Measurements from ENCODE around the gene GUCY1A1. TPM values are rescaled to one million over a fixed set of nuclear protein-coding genes. Genes with fewer than 3 reads are reported as not detected.

The GUCY1A1 gene
- total RNA-seq, 4 donors from 2014 or later: 29.4 to 45.6 (median 32.7) TPM

DNA sequence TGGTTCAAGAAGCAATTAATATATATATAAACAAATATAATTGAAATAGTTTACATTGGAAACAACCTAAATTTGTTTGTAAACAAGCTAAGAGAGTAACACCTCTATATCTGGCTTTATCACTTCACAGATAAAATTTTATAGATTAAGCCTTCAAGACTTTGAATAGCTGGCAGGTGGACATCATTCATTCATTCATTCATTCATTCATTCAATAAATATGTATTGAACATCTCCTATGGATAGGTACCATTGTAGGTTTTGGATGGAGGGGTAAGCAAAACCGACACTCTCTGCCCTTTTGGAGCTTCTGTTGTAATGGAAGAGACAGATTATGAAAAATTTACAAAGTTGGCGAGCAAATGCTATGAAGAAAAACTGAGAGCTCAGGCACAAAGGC lies 35.2 kb downstream of the GUCY1A1 start:
- Histone ChIP-seq H3K4me1 (peaks cover 0 to 3% (median 0%) of the 10 kb centered on the region in 4 donors), H3K4me3 (no peak overlapping the region), H3K9me3 (no peaks in the 10 kb centered on the region), H3K36me3 (no peaks in the 10 kb centered on the region), H3K27me3 (no peaks in the 10 kb centered on the region), H3K27ac (no peak overlapping the region)
- no peak for DNase-seq
- TF ChIP-seq, protein P1, sequence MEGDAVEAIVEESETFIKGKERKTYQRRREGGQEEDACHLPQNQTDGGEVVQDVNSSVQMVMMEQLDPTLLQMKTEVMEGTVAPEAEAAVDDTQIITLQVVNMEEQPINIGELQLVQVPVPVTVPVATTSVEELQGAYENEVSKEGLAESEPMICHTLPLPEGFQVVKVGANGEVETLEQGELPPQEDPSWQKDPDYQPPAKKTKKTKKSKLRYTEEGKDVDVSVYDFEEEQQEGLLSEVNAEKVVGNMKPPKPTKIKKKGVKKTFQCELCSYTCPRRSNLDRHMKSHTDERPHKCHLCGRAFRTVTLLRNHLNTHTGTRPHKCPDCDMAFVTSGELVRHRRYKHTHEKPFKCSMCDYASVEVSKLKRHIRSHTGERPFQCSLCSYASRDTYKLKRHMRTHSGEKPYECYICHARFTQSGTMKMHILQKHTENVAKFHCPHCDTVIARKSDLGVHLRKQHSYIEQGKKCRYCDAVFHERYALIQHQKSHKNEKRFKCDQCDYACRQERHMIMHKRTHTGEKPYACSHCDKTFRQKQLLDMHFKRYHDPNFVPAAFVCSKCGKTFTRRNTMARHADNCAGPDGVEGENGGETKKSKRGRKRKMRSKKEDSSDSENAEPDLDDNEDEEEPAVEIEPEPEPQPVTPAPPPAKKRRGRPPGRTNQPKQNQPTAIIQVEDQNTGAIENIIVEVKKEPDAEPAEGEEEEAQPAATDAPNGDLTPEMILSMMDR (IDR thresholded peaks at IDR 0.05): no peak
- TF ChIP-seq POLR2A (IDR thresholded peaks at IDR 0.05) (no peak), EP300 (IDR thresholded peaks at IDR 0.05; ENCODE audit: low read depth) (no peak), POLR2AphosphoS5 (IDR thresholded peaks at IDR 0.05) (no peak)
- in situ Hi-C loops (cut with MboI; ENCODE audit: low pct_ligation_motif_present in 1 of 4, low pct_unique_long_range_greater_than_20kb in 1 of 4, low sequenced_read_pairs in 3 of 4): no loop called here
- 78 to 87% methylated on average over 2 of the region's 2 CpGs for WGBS, 2 donors (ENCODE audit: low coverage in 1 of 2)
- intact Hi-C loops (cut with DNase I; ENCODE audit: low total_unique reads): loop anchor here (10.0 kb wide), 1 partner anchor 53 kb away; the partner anchor contains the start of gene GUCY1B1

- H3K36me3 ChIP-seq: no peaks in the 10 kb centered on the region
- no peaks in the 10 kb centered on the region for H3K9me3 ChIP-seq
- TF ChIP-seq, protein P1 (IDR thresholded peaks at IDR 0.05): no peak
- TF ChIP-seq EP300 (IDR thresholded peaks at IDR 0.05; ENCODE audit: low read depth) (no peak), POLR2A (IDR thresholded peaks at IDR 0.05) (no peak)
- H3K4me1 ChIP-seq: peaks cover 0 to 3% (median 0%) of the 10 kb centered on the region in 4 donors
- intact Hi-C loops (cut with DNase I; ENCODE audit: low total_unique reads) (loop anchor here (10.0 kb wide), 1 partner anchor 51 kb away; the partner anchor contains the start of gene GUCY1B1), in situ Hi-C loops (cut with MboI; ENCODE audit: low pct_ligation_motif_present in 1 of 4, low pct_unique_long_range_greater_than_20kb in 1 of 4, low sequenced_read_pairs in 3 of 4) (no loop called here)
- no peak overlapping the region for H3K27ac ChIP-seq
- WGBS, 2 donors (ENCODE audit: low coverage in 1 of 2): 72 to 78% methylated on average over 3 to 5 of the region's 5 CpGs
- DNase-seq: no peak
- H3K27me3 ChIP-seq: no peaks in the 10 kb centered on the region
- no peak overlapping the region for H3K4me3 ChIP-seq
Measured at GRCh38 chr4:155703486-155704247, 37.0 kb downstream of the GUCY1A1 start.

DNA sequence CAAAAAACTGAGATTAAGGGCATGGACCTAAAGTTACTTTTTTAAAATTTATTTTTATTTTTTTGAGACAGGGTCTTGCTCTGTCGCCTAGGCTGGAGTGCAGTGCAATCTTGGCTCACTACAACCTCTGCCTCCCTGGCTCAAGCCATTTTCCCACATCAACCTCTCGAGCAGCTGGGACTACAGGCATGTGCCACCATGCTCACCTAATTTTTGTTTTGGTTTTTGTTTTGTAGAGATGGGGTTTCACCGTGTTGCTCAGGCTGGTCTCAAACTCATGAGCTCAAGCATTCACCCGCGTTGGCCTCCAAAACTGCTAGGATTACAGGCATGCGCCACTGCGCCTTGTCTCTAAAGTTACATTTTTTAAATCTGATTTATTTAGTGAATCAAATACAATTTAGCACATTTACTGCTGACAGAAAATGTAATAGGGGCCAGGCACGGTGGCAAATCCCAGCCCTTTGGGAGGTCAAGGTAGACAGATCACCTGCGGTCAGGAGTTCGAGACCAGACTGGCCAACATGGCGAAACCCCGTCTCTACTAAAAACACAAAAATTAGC lies 38.3 kb downstream of the GUCY1A1 start:
- Histone ChIP-seq H3K4me1 (peaks cover 0 to 3% (median 0%) of the 10 kb centered on the region in 4 donors), H3K4me3 (no peak overlapping the region), H3K27me3 (no peaks in the 10 kb centered on the region), H3K36me3 (no peaks in the 10 kb centered on the region), H3K27ac (peak overlapping the region in 2 of 4 donors; percentile 13 to 55), H3K9me3 (no peaks in the 10 kb centered on the region)
- TF ChIP-seq EP300 (IDR thresholded peaks at IDR 0.05; ENCODE audit: low read depth): no peak
- TF ChIP-seq, protein P1 (IDR thresholded peaks at IDR 0.05): no peak
- 80 to 91% methylated on average over 7 to 12 of the region's 12 CpGs for WGBS, 2 donors (ENCODE audit: low coverage in 1 of 2)
- DNase-seq: no peak
- in situ Hi-C loops (cut with MboI; ENCODE audit: low pct_ligation_motif_present in 1 of 4, low pct_unique_long_range_greater_than_20kb in 1 of 4, low sequenced_read_pairs in 3 of 4): no loop called here
- intact Hi-C loops (cut with DNase I; ENCODE audit: low total_unique reads): loop anchor here (10.0 kb wide), 1 partner anchor 50 kb away; the partner anchor contains the start of gene GUCY1B1

DNA sequence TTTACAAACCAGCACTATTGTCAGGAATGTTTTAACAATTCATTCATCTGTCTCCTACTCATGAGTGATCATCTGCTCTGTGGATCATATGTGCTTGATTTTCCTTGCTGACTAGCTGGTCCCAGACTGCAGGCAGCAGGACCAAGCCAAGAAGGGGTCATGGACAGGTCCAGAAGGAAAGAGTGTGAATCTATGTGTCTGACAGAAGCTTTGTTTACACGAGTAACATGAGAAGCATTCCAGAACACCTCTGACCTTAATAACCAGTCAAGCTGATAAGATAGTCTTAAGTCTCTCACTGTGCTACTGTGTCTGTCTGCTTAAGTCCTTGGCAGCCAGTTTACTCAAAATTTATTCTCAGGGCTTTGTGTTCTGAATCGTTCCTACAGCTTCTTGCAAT lies 39.0 kb downstream of the GUCY1A1 start:
- DNase-seq: no peak
- intact Hi-C loops (cut with DNase I; ENCODE audit: low total_unique reads): loop anchor here (10.0 kb wide), 1 partner anchor 49 kb away; the partner anchor contains the start of gene GUCY1B1
- Histone ChIP-seq H3K4me3 (no peak overlapping the region), H3K9me3 (no peaks in the 10 kb centered on the region), H3K27me3 (no peaks in the 10 kb centered on the region), H3K27ac (peak overlapping the region in 2 of 4 donors; percentile 7 to 55), H3K4me1 (peaks cover 0 to 3% (median 0%) of the 10 kb centered on the region in 4 donors), H3K36me3 (no peaks in the 10 kb centered on the region)
- 10 to 19% methylated on average over 2 of the region's 2 CpGs for WGBS, 2 donors (ENCODE audit: low coverage in 1 of 2)
- TF ChIP-seq, protein P1 (IDR thresholded peaks at IDR 0.05): no peak
- peak in 1 of 3 donors; percentile 8 for TF ChIP-seq POLR2AphosphoS5 (IDR thresholded peaks at IDR 0.05)
- in situ Hi-C loops (cut with MboI; ENCODE audit: low pct_ligation_motif_present in 1 of 4, low pct_unique_long_range_greater_than_20kb in 1 of 4, low sequenced_read_pairs in 3 of 4): no loop called here
